ENCODE measurements around the gene SSTR4. TPM values are rescaled to one million over a fixed set of nuclear protein-coding genes. Genes with fewer than 3 reads are reported as not detected.

SSTR4 gene
- total RNA-seq, 1 experiment from 2014 or later, result not detected

DNA sequence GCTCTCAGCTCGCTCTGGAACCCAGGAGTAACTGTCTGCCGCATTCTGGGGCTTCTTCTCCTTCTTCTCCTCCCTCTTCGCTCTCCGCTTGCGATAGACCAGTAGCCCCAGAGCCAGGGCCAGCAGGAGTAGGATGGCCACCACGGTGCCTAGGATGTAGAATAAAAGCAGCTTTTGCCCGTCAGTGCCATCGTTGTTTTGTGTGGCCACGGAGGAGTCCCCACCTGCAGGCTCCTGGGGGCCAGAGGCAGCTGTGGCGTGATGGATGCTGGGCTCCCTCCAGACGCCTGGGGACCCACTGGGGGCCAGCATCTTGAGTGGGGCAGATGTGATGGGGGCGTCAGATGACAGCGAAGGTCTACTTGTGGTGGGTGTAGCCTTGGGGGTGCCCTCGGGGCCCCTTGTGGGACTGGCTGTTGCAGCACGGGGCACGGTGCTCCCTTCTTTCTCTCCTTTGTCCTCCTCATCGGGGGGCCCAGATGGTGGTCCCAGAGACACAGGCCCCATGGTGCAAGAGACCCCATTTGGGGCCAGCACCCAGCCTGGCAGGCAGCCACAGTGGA lies 49.3 kb downstream of the SSTR4 start:
- RAD21 ChIA-PET (ENCODE audit: low non-redundant PET in 1 of 2, low total read pairs in 2 of 2, uncharacterized antibody in 2 of 2, unreplicated experiment in 2 of 2), result no interaction called here
- H3K36me3 ChIP-seq (ENCODE audit: control insufficient read depth in 1 of 2, insufficient read depth in 2 of 2, low read length in 2 of 2), result no peaks in the 10 kb centered on the region
- no peaks in the 10 kb centered on the region for H3K9me2 ChIP-seq (ENCODE audit: insufficient read depth)
- H3K27me3 ChIP-seq (ENCODE audit: insufficient read depth, low read length), result peaks cover 11% of the 10 kb centered on the region
- H3K4me1 ChIP-seq (ENCODE audit: control insufficient read depth in 1 of 2, insufficient read depth in 2 of 2, low read length in 2 of 2), result no peaks in the 10 kb centered on the region
- CTCF ChIA-PET, result no interaction called here
- no peak overlapping the region for H3K27ac ChIP-seq (ENCODE audit: low read depth, low read length)
- BruUV-seq (replicated peaks), result no TSS peak
- H3K79me2 ChIP-seq (ENCODE audit: insufficient read depth, low read length), result no peaks in the 10 kb centered on the region
- intact Hi-C loops (cut with micrococcal nuclease), result no loop called here
- ATAC-seq (no peak), DNase-seq (ENCODE audit: low read depth, low spot score) (no peak)
- TF ChIP-seq CEBPB (IDR thresholded peaks at IDR 0.05; ENCODE audit: low read depth) (no peak), FOSL1 (IDR thresholded peaks at IDR 0.05; ENCODE audit: low read depth) (no peak), POLR2A (IDR thresholded peaks at IDR 0.05; ENCODE audit: borderline replicate concordance, extremely low read depth, insufficient read depth, insufficient read length) (no peak), ELF1 (IDR thresholded peaks at IDR 0.05; ENCODE audit: borderline replicate concordance, low read depth) (no peak), EZH2 (IDR thresholded peaks at IDR 0.05) (no peak), CBX3 (IDR thresholded peaks at IDR 0.05; ENCODE audit: low read depth) (no peak), EZH2phosphoT487 (IDR thresholded peaks at IDR 0.05; ENCODE audit: borderline replicate concordance) (no peak), YY1 (IDR thresholded peaks at IDR 0.05; ENCODE audit: extremely low read depth, insufficient replicate concordance, low read depth, low read length) (no peak), EGR1 (IDR thresholded peaks at IDR 0.05; ENCODE audit: low read depth) (no peak), SIN3A (IDR thresholded peaks at IDR 0.05; ENCODE audit: low read depth) (no peak), ZNF274 (IDR thresholded peaks at IDR 0.05; ENCODE audit: low read depth, low read length) (no peak), JUND (IDR thresholded peaks at IDR 0.05) (no peak), SRF (IDR thresholded peaks at IDR 0.05; ENCODE audit: low read depth) (no peak), SP1 (IDR thresholded peaks at IDR 0.05; ENCODE audit: low read depth) (no peak)
- TF ChIP-seq, protein P1, sequence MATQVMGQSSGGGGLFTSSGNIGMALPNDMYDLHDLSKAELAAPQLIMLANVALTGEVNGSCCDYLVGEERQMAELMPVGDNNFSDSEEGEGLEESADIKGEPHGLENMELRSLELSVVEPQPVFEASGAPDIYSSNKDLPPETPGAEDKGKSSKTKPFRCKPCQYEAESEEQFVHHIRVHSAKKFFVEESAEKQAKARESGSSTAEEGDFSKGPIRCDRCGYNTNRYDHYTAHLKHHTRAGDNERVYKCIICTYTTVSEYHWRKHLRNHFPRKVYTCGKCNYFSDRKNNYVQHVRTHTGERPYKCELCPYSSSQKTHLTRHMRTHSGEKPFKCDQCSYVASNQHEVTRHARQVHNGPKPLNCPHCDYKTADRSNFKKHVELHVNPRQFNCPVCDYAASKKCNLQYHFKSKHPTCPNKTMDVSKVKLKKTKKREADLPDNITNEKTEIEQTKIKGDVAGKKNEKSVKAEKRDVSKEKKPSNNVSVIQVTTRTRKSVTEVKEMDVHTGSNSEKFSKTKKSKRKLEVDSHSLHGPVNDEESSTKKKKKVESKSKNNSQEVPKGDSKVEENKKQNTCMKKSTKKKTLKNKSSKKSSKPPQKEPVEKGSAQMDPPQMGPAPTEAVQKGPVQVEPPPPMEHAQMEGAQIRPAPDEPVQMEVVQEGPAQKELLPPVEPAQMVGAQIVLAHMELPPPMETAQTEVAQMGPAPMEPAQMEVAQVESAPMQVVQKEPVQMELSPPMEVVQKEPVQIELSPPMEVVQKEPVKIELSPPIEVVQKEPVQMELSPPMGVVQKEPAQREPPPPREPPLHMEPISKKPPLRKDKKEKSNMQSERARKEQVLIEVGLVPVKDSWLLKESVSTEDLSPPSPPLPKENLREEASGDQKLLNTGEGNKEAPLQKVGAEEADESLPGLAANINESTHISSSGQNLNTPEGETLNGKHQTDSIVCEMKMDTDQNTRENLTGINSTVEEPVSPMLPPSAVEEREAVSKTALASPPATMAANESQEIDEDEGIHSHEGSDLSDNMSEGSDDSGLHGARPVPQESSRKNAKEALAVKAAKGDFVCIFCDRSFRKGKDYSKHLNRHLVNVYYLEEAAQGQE (IDR thresholded peaks at IDR 0.05; ENCODE audit: low read depth), result no peak
- TF ChIP-seq, protein P2, sequence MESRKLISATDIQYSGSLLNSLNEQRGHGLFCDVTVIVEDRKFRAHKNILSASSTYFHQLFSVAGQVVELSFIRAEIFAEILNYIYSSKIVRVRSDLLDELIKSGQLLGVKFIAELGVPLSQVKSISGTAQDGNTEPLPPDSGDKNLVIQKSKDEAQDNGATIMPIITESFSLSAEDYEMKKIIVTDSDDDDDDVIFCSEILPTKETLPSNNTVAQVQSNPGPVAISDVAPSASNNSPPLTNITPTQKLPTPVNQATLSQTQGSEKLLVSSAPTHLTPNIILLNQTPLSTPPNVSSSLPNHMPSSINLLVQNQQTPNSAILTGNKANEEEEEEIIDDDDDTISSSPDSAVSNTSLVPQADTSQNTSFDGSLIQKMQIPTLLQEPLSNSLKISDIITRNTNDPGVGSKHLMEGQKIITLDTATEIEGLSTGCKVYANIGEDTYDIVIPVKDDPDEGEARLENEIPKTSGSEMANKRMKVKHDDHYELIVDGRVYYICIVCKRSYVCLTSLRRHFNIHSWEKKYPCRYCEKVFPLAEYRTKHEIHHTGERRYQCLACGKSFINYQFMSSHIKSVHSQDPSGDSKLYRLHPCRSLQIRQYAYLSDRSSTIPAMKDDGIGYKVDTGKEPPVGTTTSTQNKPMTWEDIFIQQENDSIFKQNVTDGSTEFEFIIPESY (IDR thresholded peaks at IDR 0.05; ENCODE audit: extremely low read depth, insufficient replicate concordance, low read length), result no peak
- TF ChIP-seq, protein P3, sequence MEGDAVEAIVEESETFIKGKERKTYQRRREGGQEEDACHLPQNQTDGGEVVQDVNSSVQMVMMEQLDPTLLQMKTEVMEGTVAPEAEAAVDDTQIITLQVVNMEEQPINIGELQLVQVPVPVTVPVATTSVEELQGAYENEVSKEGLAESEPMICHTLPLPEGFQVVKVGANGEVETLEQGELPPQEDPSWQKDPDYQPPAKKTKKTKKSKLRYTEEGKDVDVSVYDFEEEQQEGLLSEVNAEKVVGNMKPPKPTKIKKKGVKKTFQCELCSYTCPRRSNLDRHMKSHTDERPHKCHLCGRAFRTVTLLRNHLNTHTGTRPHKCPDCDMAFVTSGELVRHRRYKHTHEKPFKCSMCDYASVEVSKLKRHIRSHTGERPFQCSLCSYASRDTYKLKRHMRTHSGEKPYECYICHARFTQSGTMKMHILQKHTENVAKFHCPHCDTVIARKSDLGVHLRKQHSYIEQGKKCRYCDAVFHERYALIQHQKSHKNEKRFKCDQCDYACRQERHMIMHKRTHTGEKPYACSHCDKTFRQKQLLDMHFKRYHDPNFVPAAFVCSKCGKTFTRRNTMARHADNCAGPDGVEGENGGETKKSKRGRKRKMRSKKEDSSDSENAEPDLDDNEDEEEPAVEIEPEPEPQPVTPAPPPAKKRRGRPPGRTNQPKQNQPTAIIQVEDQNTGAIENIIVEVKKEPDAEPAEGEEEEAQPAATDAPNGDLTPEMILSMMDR (IDR thresholded peaks at IDR 0.05 in 2 of 3, conservative IDR thresholded peaks at IDR 0.05 in 1 of 3; ENCODE audit: borderline replicate concordance in 1 of 3, insufficient read depth in 1 of 3, low read depth in 2 of 3, low read length in 2 of 3), result no peak
- TF ChIP-seq, protein P4, sequence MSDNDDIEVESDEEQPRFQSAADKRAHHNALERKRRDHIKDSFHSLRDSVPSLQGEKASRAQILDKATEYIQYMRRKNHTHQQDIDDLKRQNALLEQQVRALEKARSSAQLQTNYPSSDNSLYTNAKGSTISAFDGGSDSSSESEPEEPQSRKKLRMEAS (IDR thresholded peaks at IDR 0.05), result no peak
- TF ChIP-seq, protein P5, sequence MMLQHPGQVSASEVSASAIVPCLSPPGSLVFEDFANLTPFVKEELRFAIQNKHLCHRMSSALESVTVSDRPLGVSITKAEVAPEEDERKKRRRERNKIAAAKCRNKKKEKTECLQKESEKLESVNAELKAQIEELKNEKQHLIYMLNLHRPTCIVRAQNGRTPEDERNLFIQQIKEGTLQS (IDR thresholded peaks at IDR 0.05), result no peak
- H3K4me3 ChIP-seq (replicated peaks in 1 of 2; ENCODE audit: low read depth in 1 of 2, low read length in 2 of 2), result no peak overlapping the region
- POLR2A ChIA-PET, result no interaction called here
- H3K9me3 ChIP-seq (ENCODE audit: control insufficient read depth in 1 of 2, insufficient read depth in 1 of 2, low read depth in 1 of 2, low read length in 2 of 2), result no peaks in the 10 kb centered on the region
- no peaks in the 10 kb centered on the region for H4K20me1 ChIP-seq (ENCODE audit: insufficient read depth)
- H3K4me2 ChIP-seq (ENCODE audit: low read length), result no peak overlapping the region
- no peak overlapping the region for H3K9ac ChIP-seq (ENCODE audit: low read length)
- H2AFZ ChIP-seq (ENCODE audit: low read depth, low read length, poor library complexity, severe bottlenecking), result no peak overlapping the region

Measured in HCT116 (cell line).